Panc1 (cell line): Measurements from ENCODE around the gene ERBB2. TPM values are rescaled to one million over a fixed set of nuclear protein-coding genes. Genes with fewer than 3 reads are reported as not detected.

Source experiments
- ATAC-seq: fragments of 200-7000 bp; cut with Tn5 transposase; 2 replicates; pipeline ENCODE4 v1.9.1; 2020; ENCODE audit warnings: mild to moderate bottlenecking, moderate library complexity
- BruUV-seq: library from RNA; stranded (reverse); fragments of 400-500 nt; replicated peaks from 2 replicates; lab custom pipeline; 2021; lab: Mats Ljungman, UMichigan
- CTCF ChIA-PET: fragments of 300-600 bp; sonication (Branson Sonifier 250); formaldehyde crosslinking; loops from one replicate; lab custom pipeline; 2022; ENCODE audit warnings: antibody characterized with exemption; lab: Charles Lee
- POLR2A ChIA-PET: fragments of 300-600 bp; sonication (Branson Sonifier 250); formaldehyde crosslinking; loops from one replicate; lab custom pipeline; 2022; ENCODE audit warnings: antibody characterized with exemption; lab: Charles Lee
- DNase-seq: peaks from one replicate; pipeline ENCODE4 v3.0.0-alpha.2; 2010; ENCODE audit warnings: low read depth, low spot score
- H3K27ac ChIP-seq: 2 replicates; pipeline ENCODE4 v1.5.1; 2011; ENCODE audit warnings: mild to moderate bottlenecking, low read length, inconsistent platforms
- H3K27me3 ChIP-seq: fragments of 200-500 bp; sonication (Bioruptor generic); 2 replicates; pipeline ENCODE4 v1.6.0; 2014; ENCODE audit warnings: low read length, inconsistent platforms; ENCODE audit not compliant: control insufficient read depth, insufficient read depth
- H3K36me3 ChIP-seq: fragments of 200-500 bp; sonication (Bioruptor generic); 2 replicates; pipeline ENCODE4 v1.5.1; 2014; ENCODE audit warnings: inconsistent platforms, mild to moderate bottlenecking, low read length, moderate library complexity; ENCODE audit not compliant: control insufficient read depth, insufficient read depth
- H3K4me1 ChIP-seq: 2 replicates; pipeline ENCODE4 v1.5.1; 2011; ENCODE audit warnings: inconsistent platforms, mild to moderate bottlenecking, low read length, moderate library complexity; ENCODE audit not compliant: control insufficient read depth, insufficient read depth
- H3K4me3 ChIP-seq, 2 experiments: 2 replicates each; pipeline ENCODE4 v1.5.1; 2011 to 2012; ENCODE audit warnings: low read depth in 2 of 2, low read length in 2 of 2, mild to moderate bottlenecking in 2 of 2, inconsistent platforms in 1 of 2, moderate library complexity in 1 of 2
- H3K9me3 ChIP-seq: fragments of 200-500 bp; sonication (Bioruptor generic); 2 replicates; pipeline ENCODE4 v1.5.1; 2014; ENCODE audit warnings: low read depth, mild to moderate bottlenecking, inconsistent platforms, low read length, moderate library complexity; ENCODE audit not compliant: control insufficient read depth, insufficient read depth
- POLR2AphosphoS5 ChIP-seq: IDR thresholded peaks from 2 replicates; pipeline ENCODE4 v1.6.1; 2012; ENCODE audit warnings: mild to moderate bottlenecking, low read depth, low read length, moderate library complexity
- SIN3A ChIP-seq: IDR thresholded peaks from 2 replicates; pipeline ENCODE4 v1.6.1; 2012; ENCODE audit warnings: low read depth, mild to moderate bottlenecking, low read length, moderate library complexity, borderline replicate concordance; ENCODE audit not compliant: insufficient read depth
- TCF7L2 ChIP-seq: IDR thresholded peaks from 2 replicates; pipeline ENCODE4 v1.6.1; 2011; ENCODE audit warnings: mild to moderate bottlenecking, low read depth, low read length, inconsistent platforms
- in situ Hi-C: cut with HindIII; loops from 2 replicates; pipeline ENCODE4 v1.10.0; 2016; ENCODE audit warnings: low sequenced_read_pairs, low pct_unique_long_range_greater_than_20kb
- intact Hi-C: fragments of 100-400 bp; cut with micrococcal nuclease; formaldehyde crosslinking; loops from one replicate; pipeline ENCODE4 v1.10.0; 2022; ENCODE audit not compliant: unreplicated experiment
- microRNA-seq: library from miRNA; unstranded; fragments of <30 nt; microRNA quantifications from one replicate; pipeline ENCODE4 v1.1.0, GENCODE V29; 2020; ENCODE audit not compliant: unreplicated experiment
- total RNA-seq: library from RNA; stranded (reverse); gene quantifications from one replicate; pipeline ENCODE4 v1.2.1, GENCODE V29; 2021; ENCODE audit not compliant: unreplicated experiment
- TF ChIP-seq, protein P1 (sequence below), 2 experiments: IDR thresholded peaks; 2 replicates each; pipeline ENCODE4 v1.6.1; 2011 to 2012; ENCODE audit warnings: low read depth in 2 of 2, control low read depth in 1 of 2, low read length in 1 of 2, mild to moderate bottlenecking in 1 of 2, moderate library complexity in 1 of 2; ENCODE audit not compliant: insufficient read depth in 1 of 2
- TF ChIP-seq, protein P2 (sequence below): fragments of 450-650 bp; IDR thresholded peaks from 2 replicates; pipeline ENCODE4 v1.5.1; 2017; ENCODE audit warnings: mild to moderate bottlenecking

ERBB2 gene
- total RNA-seq, 1 experiment from 2014 or later = 68.6 TPM

DNA sequence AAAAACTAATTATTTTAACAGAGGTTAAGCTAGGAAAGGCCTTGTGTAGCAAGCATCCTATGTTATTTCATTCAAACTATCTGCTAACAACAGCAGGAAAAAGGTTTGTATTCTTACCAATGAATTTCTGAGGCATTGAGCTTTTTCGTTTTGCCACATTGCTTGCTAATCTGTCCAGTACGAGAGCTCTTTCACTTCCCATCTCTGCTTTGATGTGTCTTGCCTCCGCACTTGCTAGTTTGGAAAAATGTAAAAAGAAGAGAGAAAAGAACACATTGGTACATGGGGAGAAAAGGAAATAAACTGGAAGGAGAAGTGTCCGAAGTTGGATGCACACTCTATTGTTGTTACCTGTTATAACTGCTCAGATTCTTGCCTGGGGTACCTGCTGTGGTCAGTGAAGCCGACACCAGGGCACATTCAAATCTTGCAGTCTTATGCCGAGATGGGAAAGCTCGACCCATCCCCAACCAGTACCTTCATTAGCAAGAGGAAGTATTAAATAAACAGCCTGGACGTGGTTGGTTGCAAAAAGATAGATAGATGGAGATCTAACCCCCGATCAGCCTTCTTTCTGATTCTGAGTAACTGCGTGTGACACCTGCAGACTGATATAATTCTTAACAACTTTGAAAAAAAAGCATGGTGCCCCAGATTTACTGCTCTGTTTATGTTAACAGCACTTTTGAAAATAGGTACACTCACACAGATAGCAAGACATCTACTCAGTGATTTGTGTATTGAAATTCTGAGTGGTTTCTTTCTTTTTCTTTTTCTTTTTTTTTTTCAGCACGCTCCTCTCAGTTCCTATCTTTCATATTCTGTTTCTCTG is 77.9 kb downstream of the ERBB2 start:
- POLR2A ChIA-PET = no interaction called here
- peaks cover 14% of the 10 kb centered on the region for H3K27me3 ChIP-seq
- H3K4me1 ChIP-seq = no peaks in the 10 kb centered on the region
- ATAC-seq (no peak), DNase-seq (no peak)
- H3K36me3 ChIP-seq = no peaks in the 10 kb centered on the region
- in situ Hi-C loops (no loop called here), intact Hi-C loops (no loop called here)
- TF ChIP-seq, protein P1, sequence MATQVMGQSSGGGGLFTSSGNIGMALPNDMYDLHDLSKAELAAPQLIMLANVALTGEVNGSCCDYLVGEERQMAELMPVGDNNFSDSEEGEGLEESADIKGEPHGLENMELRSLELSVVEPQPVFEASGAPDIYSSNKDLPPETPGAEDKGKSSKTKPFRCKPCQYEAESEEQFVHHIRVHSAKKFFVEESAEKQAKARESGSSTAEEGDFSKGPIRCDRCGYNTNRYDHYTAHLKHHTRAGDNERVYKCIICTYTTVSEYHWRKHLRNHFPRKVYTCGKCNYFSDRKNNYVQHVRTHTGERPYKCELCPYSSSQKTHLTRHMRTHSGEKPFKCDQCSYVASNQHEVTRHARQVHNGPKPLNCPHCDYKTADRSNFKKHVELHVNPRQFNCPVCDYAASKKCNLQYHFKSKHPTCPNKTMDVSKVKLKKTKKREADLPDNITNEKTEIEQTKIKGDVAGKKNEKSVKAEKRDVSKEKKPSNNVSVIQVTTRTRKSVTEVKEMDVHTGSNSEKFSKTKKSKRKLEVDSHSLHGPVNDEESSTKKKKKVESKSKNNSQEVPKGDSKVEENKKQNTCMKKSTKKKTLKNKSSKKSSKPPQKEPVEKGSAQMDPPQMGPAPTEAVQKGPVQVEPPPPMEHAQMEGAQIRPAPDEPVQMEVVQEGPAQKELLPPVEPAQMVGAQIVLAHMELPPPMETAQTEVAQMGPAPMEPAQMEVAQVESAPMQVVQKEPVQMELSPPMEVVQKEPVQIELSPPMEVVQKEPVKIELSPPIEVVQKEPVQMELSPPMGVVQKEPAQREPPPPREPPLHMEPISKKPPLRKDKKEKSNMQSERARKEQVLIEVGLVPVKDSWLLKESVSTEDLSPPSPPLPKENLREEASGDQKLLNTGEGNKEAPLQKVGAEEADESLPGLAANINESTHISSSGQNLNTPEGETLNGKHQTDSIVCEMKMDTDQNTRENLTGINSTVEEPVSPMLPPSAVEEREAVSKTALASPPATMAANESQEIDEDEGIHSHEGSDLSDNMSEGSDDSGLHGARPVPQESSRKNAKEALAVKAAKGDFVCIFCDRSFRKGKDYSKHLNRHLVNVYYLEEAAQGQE (IDR thresholded peaks at IDR 0.05; ENCODE audit: insufficient read depth in 1 of 2, low read depth in 2 of 2, low read length in 1 of 2) = no peak
- TF ChIP-seq, protein P2, sequence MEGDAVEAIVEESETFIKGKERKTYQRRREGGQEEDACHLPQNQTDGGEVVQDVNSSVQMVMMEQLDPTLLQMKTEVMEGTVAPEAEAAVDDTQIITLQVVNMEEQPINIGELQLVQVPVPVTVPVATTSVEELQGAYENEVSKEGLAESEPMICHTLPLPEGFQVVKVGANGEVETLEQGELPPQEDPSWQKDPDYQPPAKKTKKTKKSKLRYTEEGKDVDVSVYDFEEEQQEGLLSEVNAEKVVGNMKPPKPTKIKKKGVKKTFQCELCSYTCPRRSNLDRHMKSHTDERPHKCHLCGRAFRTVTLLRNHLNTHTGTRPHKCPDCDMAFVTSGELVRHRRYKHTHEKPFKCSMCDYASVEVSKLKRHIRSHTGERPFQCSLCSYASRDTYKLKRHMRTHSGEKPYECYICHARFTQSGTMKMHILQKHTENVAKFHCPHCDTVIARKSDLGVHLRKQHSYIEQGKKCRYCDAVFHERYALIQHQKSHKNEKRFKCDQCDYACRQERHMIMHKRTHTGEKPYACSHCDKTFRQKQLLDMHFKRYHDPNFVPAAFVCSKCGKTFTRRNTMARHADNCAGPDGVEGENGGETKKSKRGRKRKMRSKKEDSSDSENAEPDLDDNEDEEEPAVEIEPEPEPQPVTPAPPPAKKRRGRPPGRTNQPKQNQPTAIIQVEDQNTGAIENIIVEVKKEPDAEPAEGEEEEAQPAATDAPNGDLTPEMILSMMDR = no peak
- TF ChIP-seq POLR2AphosphoS5 (no peak), TCF7L2 (no peak), SIN3A (no peak)
- no peak overlapping the region for H3K4me3 ChIP-seq
- CTCF ChIA-PET = no interaction called here
- no TSS peak for BruUV-seq
- H3K9me3 ChIP-seq = no peaks in the 10 kb centered on the region
- no peak overlapping the region for H3K27ac ChIP-seq

Small RNA genes lying within 50 kb of the gene (microRNA-seq; reads per million reads assigned to microRNA genes)
- 2.9 reads per million for gene MIR4728

Other genes with a start within 250 kb of the ERBB2 start
- 41.4 TPM for gene MED1, start 248.8 kb upstream of the ERBB2 start, total RNA-seq
- 57.8 TPM for gene CDK12, start 238.6 kb upstream of the ERBB2 start, total RNA-seq
- not detected for gene NEUROD2, start 92.1 kb upstream of the ERBB2 start, total RNA-seq
- gene PPP1R1B, start 73.1 kb upstream of the ERBB2 start, total RNA-seq = 45.7 TPM
- gene STARD3, start 62.9 kb upstream of the ERBB2 start, total RNA-seq = 44.8 TPM
- 1.6 TPM for gene TCAP, start 34.7 kb upstream of the ERBB2 start, total RNA-seq
- 2.4 TPM for gene PNMT, start 31.6 kb upstream of the ERBB2 start, total RNA-seq
- gene PGAP3, start 12.0 kb upstream of the ERBB2 start, total RNA-seq = 21.8 TPM
- gene MIEN1, start 30.5 kb downstream of the ERBB2 start, total RNA-seq = 103 TPM
- 2.8 TPM for gene GRB7, start 37.9 kb downstream of the ERBB2 start, total RNA-seq
- gene IKZF3, start 164.2 kb downstream of the ERBB2 start, total RNA-seq = 0.59 TPM
- gene ZPBP2, start 168.1 kb downstream of the ERBB2 start, total RNA-seq = not detected
- gene GSDMB, start 218.6 kb downstream of the ERBB2 start, total RNA-seq = 2.9 TPM
- 55.1 TPM for gene ORMDL3, start 227.5 kb downstream of the ERBB2 start, total RNA-seq
- gene LRRC3C, start 227.7 kb downstream of the ERBB2 start, total RNA-seq = not detected